ENCODE data around the gene FERMT1. TPM values are rescaled to one million over a fixed set of nuclear protein-coding genes. Genes with fewer than 3 reads are reported as not detected.
"Not testable (repeated sequence)": the region's sequence is repeated elsewhere in the genome, so short reads cannot be mapped to it uniquely, and the experiment has no call there.

Gene FERMT1
- total RNA-seq, 1 donor from 2014 or later, result 0.23 TPM

DNA sequence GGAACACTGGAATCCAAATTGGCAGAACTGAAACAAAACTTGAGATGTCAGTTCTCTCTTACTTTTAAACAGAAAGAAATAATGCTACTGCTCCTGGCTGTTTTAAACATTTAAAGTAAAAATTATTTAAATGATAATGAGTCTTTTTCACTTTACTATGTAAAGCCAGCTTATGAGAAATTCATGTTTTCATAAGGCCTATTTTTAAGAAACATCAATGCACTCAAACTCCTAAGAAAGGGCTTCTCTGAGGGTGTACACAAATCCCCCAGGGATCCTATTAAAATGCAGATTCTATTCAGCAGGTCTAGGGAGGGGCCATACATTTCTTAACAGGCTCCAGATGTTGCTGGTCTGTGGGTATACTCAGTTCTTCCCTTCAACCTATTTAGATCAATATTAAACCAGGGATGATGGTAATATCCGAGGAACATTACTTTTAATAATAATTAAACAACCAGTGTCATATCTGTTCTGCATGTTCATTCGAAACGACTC, 2.3 kb downstream of the FERMT1 start:
- Mint-ChIP-seq H3K36me3 (ENCODE audit: low read depth) (no peaks in the 10 kb centered on the region), H3K4me1 (peaks cover 3% of the 10 kb centered on the region), H3K9me3 (no peaks in the 10 kb centered on the region), H3K27ac (ENCODE audit: unreplicated experiment) (no peak overlapping the region), H3K27me3 (ENCODE audit: low read depth) (peaks cover 57% of the 10 kb centered on the region), H3K4me3 (no peak overlapping the region)
- DNase-seq (ENCODE audit: low read depth, low spot score), result no peak
- TF ChIP-seq, protein P1, sequence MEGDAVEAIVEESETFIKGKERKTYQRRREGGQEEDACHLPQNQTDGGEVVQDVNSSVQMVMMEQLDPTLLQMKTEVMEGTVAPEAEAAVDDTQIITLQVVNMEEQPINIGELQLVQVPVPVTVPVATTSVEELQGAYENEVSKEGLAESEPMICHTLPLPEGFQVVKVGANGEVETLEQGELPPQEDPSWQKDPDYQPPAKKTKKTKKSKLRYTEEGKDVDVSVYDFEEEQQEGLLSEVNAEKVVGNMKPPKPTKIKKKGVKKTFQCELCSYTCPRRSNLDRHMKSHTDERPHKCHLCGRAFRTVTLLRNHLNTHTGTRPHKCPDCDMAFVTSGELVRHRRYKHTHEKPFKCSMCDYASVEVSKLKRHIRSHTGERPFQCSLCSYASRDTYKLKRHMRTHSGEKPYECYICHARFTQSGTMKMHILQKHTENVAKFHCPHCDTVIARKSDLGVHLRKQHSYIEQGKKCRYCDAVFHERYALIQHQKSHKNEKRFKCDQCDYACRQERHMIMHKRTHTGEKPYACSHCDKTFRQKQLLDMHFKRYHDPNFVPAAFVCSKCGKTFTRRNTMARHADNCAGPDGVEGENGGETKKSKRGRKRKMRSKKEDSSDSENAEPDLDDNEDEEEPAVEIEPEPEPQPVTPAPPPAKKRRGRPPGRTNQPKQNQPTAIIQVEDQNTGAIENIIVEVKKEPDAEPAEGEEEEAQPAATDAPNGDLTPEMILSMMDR (conservative IDR thresholded peaks at IDR 0.05), result no peak

DNA sequence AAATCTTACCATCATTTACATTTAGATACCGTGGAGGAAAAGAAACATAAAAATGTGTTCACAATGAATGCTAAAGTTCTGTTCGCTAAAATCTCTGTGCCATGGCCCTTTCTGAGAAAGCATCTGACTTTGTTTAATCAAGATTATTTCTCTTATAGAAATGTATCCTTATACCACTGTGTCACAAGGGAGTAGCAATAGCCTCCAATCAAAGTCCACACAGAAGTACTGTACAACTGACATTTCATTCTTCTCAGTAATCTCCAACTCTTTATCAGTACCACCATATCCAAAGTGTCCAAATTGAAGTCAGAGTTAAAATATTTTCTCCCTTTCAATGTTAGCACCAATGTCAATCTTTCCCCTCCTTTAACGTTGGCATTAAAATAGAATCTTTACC, 6.1 kb downstream of the FERMT1 start:
- TF ChIP-seq, protein P1 (conservative IDR thresholded peaks at IDR 0.05), result no peak
- Mint-ChIP-seq H3K27me3 (ENCODE audit: low read depth) (peaks cover 25% of the 10 kb centered on the region), H3K4me3 (no peak overlapping the region), H3K9me3 (peaks cover 10% of the 10 kb centered on the region), H3K4me1 (no peaks in the 10 kb centered on the region), H3K27ac (ENCODE audit: unreplicated experiment) (no peak overlapping the region), H3K36me3 (ENCODE audit: low read depth) (no peaks in the 10 kb centered on the region)
- DNase-seq (ENCODE audit: low read depth, low spot score), result no peak

DNA sequence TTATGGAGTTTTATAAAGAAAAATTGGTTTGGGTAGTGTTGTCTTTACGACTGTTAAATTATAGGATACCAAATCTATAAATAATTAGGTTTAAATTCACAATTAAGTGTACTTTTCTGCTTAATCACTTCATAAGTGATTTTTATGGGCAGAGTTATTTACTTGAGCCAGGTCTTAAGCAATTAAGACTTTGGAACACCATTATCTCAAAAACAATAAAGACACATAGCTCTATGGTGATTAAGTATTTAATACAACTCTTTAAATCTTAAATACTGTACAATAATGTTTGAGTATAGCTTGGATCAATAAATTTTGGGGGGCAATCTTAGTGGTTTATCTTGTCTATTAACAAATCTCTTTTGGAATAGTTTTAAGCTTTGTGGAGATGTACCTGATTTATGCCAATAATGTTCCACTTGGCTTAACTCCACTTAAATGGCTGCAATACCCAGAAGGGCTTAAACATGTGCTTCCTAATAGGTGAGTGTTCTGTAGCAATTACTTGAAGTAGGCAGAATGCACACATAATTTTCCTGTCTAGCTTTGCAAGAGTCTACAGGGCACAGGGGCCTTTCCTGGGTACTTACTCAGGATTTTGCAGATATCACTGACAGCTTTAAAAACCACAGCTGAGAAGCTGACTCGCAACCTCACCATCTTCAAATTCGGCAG, 7.5 kb downstream of the FERMT1 start:
- H3K36me3 Mint-ChIP-seq (ENCODE audit: low read depth), result no peaks in the 10 kb centered on the region
- H3K4me1 Mint-ChIP-seq, result no peaks in the 10 kb centered on the region
- peaks cover 10% of the 10 kb centered on the region for H3K9me3 Mint-ChIP-seq
- H3K4me3 Mint-ChIP-seq, result no peak overlapping the region
- TF ChIP-seq, protein P1 (conservative IDR thresholded peaks at IDR 0.05), result no peak
- H3K27me3 Mint-ChIP-seq (ENCODE audit: low read depth), result peaks cover 12% of the 10 kb centered on the region
- no peak overlapping the region for H3K27ac Mint-ChIP-seq (ENCODE audit: unreplicated experiment)
- no peak for DNase-seq (ENCODE audit: low read depth, low spot score)

DNA sequence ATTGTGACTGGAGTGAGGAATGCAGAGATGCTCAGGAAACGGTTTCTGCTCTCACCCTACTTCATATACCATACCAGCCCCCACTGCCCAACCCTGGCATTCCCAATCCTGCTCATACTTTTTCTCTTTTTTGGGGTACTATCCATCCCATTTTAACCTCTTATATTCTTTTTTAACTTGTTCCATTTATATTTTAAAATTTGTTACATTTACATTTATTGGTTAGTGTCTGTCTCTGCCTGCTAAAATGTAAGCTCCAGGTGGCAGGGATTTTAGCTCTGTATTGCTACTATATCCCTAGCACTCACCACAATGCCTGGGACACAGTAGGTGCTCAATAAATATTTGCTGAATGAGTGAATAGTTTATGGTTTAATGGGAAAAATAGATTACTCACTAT, 8.1 kb downstream of the FERMT1 start:
- no peaks in the 10 kb centered on the region for H3K4me1 Mint-ChIP-seq
- H3K27ac Mint-ChIP-seq (ENCODE audit: unreplicated experiment), result no peak overlapping the region
- no peaks in the 10 kb centered on the region for H3K36me3 Mint-ChIP-seq (ENCODE audit: low read depth)
- TF ChIP-seq, protein P1 (conservative IDR thresholded peaks at IDR 0.05), result no peak
- DNase-seq (ENCODE audit: low read depth, low spot score), result no peak
- no peak overlapping the region for H3K4me3 Mint-ChIP-seq
- H3K27me3 Mint-ChIP-seq (ENCODE audit: low read depth), result peaks cover 11% of the 10 kb centered on the region
- H3K9me3 Mint-ChIP-seq, result peaks cover 10% of the 10 kb centered on the region

GRCh38 chr20:6113951-6114350, 8.9 kb downstream of the FERMT1 start:
- Mint-ChIP-seq H3K4me3 (no peak overlapping the region), H3K9me3 (peaks cover 13% of the 10 kb centered on the region), H3K27ac (ENCODE audit: unreplicated experiment) (no peak overlapping the region), H3K36me3 (ENCODE audit: low read depth) (no peaks in the 10 kb centered on the region), H3K27me3 (ENCODE audit: low read depth) (peaks cover 5% of the 10 kb centered on the region), H3K4me1 (no peaks in the 10 kb centered on the region)
- no peak for DNase-seq (ENCODE audit: low read depth, low spot score)
- TF ChIP-seq, protein P1 (conservative IDR thresholded peaks at IDR 0.05), result no peak

- not testable (repeated sequence) for H3K4me1 Mint-ChIP-seq; DNase-seq (ENCODE audit: low read depth, low spot score); H3K27ac Mint-ChIP-seq (ENCODE audit: unreplicated experiment); H3K27me3 Mint-ChIP-seq (ENCODE audit: low read depth); H3K36me3 Mint-ChIP-seq (ENCODE audit: low read depth); H3K4me3 Mint-ChIP-seq
- H3K9me3 Mint-ChIP-seq, result peaks cover 13% of the 10 kb centered on the region
Measured at GRCh38 chr20:6112965-6113364, 9.9 kb downstream of the FERMT1 start.
